Adrenal gland (tissue), 12 donors: ENCODE data around the gene FAM234A. TPM values are rescaled to one million over a fixed set of nuclear protein-coding genes. Genes with fewer than 3 reads are reported as not detected.
A peak's percentile ranks its signal among the peaks of the same experiment; 100 is the strongest.

Experiments
- DNase-seq, 7 donors: peaks; one replicate each; pipeline ENCODE4 v3.0.0-alpha.2; 2019 to 2020
- H3K27ac ChIP-seq, 5 donors: fragments of 200-600 bp; sonication (generic) in 4 of 5; 1 replicate in 3 of 5; 2 replicates in 2 of 5; pipeline versions ENCODE4 v1.5.1 to v1.8.0; 2016 to 2020; ENCODE audit warnings: mild to moderate bottlenecking in 1 of 5
- H3K27me3 ChIP-seq: fragments of 200-600 bp; 2 replicates; pipeline ENCODE4 v1.8.0; 2021
- H3K36me3 ChIP-seq, 2 donors: fragments of 200-600 bp; replicated peaks in 1 of 2; 1 replicate in 1 of 2; 2 replicates in 1 of 2; pipeline versions ENCODE4 v1.5.1 to v1.8.0; 2018 to 2022
- H3K4me1 ChIP-seq, 2 donors: fragments of 200-600 bp; replicated peaks in 1 of 2; 1 replicate in 1 of 2; 2 replicates in 1 of 2; pipeline versions ENCODE4 v1.5.1 to v1.8.0; 2018 to 2021
- H3K4me3 ChIP-seq, 4 donors: fragments of 200-600 bp; sonication (generic) in 3 of 4; one replicate each; pipeline ENCODE4 v1.5.1; 2016 to 2018
- H3K9me3 ChIP-seq, 3 donors: fragments of 200-600 bp; sonication (generic) in 1 of 3; replicated peaks in 1 of 3; 1 replicate in 2 of 3; 2 replicates in 1 of 3; pipeline versions ENCODE4 v1.5.1 to v1.8.0; 2016 to 2021
- POLR2A ChIP-seq, 2 donors: fragments of 450-650 bp; IDR thresholded peaks; one replicate each; pipeline ENCODE4 v1.6.1; 2017; ENCODE audit warnings: antibody characterized with exemption in 2 of 2, mild to moderate bottlenecking in 2 of 2, moderate library complexity in 1 of 2
- WGBS, 4 donors: extraction: QIAGEN DNeasy Blood & Tissue Kit in 2 of 4; methylation state at CpG; one replicate each; pipeline versions ENCODE4 v1.1.5 to v1.1.7; 2013 to 2017; 5-methylcytosine and 5-hydroxymethylcytosine counted together
- intact Hi-C, 2 donors: fragments of 100-400 bp; cut with DNase I; formaldehyde crosslinking; loops; one replicate each; pipeline versions ENCODE4 v1.14.1 to v1.15.0; 2022 to 2023
- polyA plus RNA-seq, 3 donors: library from polyadenylated mRNA; stranded (reverse); fragments of 200-250 nt in 2 of 3; fragments of 350-450 nt in 1 of 3; fragmentation: Illumina TruSeq in 1 of 3; extraction: RNeasy Lipid Tissue Mini Kit (QIAGEN cat#74804) in 1 of 3; gene quantifications; one replicate each; pipeline ENCODE4 v1.2.3, GENCODE V29; 2013 to 2014
- total RNA-seq, 9 donors: library from RNA; depleted of rRNA in 4 of 9; stranded (reverse); fragments of >200 nt in 4 of 9; fragments of 120-200 nt in 1 of 9; fragmentation: NEBNext Ultra II Directional in 1 of 9; extraction: Animal tissue kit (Norgen Biotek cat#: 25700) in 1 of 9; gene quantifications; one replicate each; pipeline versions ENCODE4 v1.1.0 to v1.2.4, GENCODE V29; 2013 to 2023
- TF ChIP-seq, protein P1 (sequence below), 6 experiments: fragments of 450-650 bp in 4 of 6; fragments of 200-600 bp in 2 of 6; sonication (generic) in 1 of 6; IDR thresholded peaks; 1 replicate in 5 of 6; 2 replicates in 1 of 6; pipeline versions ENCODE4 v1.5.1 to v1.8.0; 2016 to 2021; ENCODE audit warnings: antibody characterized with exemption in 6 of 6, mild to moderate bottlenecking in 2 of 6, moderate library complexity in 1 of 6
- donor health status: healthy with polysubstance abuse.
- donor health status: Bipolar disorder and iron deficiency.
- donor health status: DM: yes; HTN: yes; CAD: no.
- donor health status: DM: no; HTN: no; CAD: no.
- donor health status: DM: no; HTN: no; CAD: no.
- donor health status: DM: yes; HTN: yes; CAD: no.

FAM234A gene
- total and polyA plus RNA-seq, 12 donors: 60.2 to 207 (median 97.8) TPM

DNA sequence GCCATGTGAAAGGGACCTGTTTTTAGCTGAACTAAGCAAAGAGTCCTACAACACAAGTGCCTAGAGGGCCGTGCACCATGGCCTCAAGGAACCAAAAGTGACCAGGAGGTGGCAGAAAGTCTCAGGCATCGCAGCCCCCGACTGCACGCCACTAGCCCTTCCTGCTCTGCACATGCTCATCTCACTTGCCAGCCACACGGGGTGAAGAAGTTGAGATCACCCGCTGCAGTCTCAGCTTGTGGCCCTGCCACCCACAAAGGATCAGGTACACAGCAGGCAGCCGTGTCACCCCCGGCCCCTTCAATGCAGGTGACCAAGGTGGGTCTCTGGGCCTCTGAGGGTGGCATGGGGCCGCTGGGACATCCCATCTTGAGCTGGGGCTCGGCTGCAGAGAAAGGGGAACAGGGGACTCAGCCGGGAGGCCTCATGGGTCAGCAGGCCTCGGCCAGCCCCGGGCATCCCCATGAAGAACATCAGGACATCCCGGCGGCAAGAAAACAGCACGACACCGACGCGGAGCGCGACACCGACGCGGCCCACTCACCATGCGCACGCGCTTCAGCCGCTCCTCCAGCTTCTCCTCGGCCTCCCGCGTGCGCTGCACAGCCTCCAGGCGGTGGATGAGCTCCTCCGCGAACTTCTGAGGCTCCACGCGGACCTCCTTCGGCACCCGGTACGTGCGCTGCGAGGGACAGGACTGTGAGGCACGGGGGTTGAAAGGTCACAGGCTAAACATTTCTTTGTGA lies 69.3 kb downstream of the FAM234A start:
- H3K27me3 ChIP-seq: no peaks in the 10 kb centered on the region
- H3K27ac ChIP-seq: no peak overlapping the region
- TF ChIP-seq, protein P1, sequence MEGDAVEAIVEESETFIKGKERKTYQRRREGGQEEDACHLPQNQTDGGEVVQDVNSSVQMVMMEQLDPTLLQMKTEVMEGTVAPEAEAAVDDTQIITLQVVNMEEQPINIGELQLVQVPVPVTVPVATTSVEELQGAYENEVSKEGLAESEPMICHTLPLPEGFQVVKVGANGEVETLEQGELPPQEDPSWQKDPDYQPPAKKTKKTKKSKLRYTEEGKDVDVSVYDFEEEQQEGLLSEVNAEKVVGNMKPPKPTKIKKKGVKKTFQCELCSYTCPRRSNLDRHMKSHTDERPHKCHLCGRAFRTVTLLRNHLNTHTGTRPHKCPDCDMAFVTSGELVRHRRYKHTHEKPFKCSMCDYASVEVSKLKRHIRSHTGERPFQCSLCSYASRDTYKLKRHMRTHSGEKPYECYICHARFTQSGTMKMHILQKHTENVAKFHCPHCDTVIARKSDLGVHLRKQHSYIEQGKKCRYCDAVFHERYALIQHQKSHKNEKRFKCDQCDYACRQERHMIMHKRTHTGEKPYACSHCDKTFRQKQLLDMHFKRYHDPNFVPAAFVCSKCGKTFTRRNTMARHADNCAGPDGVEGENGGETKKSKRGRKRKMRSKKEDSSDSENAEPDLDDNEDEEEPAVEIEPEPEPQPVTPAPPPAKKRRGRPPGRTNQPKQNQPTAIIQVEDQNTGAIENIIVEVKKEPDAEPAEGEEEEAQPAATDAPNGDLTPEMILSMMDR (IDR thresholded peaks at IDR 0.05): no peak
- TF ChIP-seq POLR2A (IDR thresholded peaks at IDR 0.05): no peak
- no peak overlapping the region for H3K4me3 ChIP-seq
- peaks cover 0 to 8% of the 10 kb centered on the region in 2 donors for H3K4me1 ChIP-seq
- intact Hi-C loops: loop anchor here in 1 of 2 donors (10.0 kb wide), 1 partner anchor 191 kb away; no protein-coding TSS in a partner anchor
- H3K36me3 ChIP-seq: peaks cover 0 to 5% of the 10 kb centered on the region in 2 donors
- no peaks in the 10 kb centered on the region for H3K9me3 ChIP-seq
- DNase-seq: peak in 1 of 7 donors; percentile 16
- WGBS, 4 donors: 89 to 96% (median 94%) methylated on average over 34 to 43 of the region's 43 CpGs

DNA sequence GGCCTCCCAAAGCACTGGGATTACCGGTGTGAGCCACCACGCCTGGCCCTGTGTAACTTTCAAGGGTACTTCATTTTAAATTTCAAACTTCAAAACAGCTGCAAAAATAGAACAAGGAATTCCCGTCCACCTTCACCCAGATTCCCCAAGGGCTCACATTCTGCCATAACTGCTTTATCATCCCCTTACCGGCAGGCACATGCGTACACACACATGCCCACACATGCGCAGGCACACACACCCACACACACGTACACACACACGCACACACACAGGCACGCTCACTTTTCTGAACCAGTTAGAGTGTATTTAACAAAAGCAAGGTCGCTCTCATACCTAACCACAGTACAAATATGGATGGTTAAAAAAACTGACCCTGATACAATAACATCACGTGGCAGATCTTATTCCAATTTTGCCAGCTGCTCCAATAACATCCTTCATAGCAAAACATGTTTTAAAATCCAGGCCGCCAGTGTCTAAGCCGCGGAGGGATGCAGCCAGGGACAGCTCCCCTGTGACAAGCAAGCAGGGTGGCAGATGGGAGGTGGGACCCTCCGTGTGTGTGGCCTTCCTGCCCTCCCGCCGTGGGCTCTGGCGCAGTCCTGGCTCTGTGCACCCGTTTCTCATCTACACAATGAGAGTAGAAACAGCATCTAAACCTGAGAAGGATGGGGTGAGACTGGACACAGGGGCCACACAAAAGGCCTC lies 71.5 kb downstream of the FAM234A start:
- Histone ChIP-seq H3K9me3 (no peaks in the 10 kb centered on the region), H3K27ac (peak overlapping the region in 2 of 5 donors; percentile 65 to 74), H3K4me3 (no peak overlapping the region), H3K27me3 (no peaks in the 10 kb centered on the region), H3K36me3 (peaks cover 0 to 5% of the 10 kb centered on the region in 2 donors), H3K4me1 (peaks cover 0 to 8% of the 10 kb centered on the region in 2 donors)
- no peak for TF ChIP-seq POLR2A (IDR thresholded peaks at IDR 0.05)
- TF ChIP-seq, protein P1 (IDR thresholded peaks at IDR 0.05): no peak
- peak in 5 of 7 donors; percentile 34 to 67 (median 50) for DNase-seq
- 60 to 78% (median 73%) methylated on average over 16 to 19 of the region's 19 CpGs for WGBS, 4 donors
- intact Hi-C loops: loop anchor here in 1 of 2 donors (10.0 kb wide), 1 partner anchor 189 kb away; no protein-coding TSS in a partner anchor

DNA sequence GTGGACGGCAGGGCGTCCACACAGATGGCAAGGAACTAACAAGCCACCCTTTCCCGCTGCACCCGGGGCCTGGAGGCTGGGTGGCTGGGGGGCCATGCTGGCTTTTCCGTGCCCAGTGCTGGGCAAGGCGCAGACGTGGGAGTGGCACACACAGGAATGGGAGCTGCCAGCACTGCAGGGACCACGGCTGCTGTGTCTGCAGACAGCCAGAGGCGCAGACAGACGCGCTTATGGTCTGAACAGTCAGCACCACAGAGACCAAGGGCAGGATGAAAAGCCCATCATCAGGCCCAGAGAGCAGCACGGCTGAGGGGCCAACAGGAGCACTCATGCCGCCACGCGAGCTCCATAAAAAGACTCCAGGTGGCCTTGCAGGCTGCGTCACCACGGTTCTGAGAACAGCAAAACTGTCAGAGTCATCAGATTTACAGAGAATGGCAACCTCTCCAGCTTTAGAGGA lies 72.3 kb downstream of the FAM234A start:
- peaks cover 0 to 8% of the 10 kb centered on the region in 2 donors for H3K36me3 ChIP-seq
- intact Hi-C loops: loop anchor here in 1 of 2 donors (10.0 kb wide), 1 partner anchor 188 kb away; no protein-coding TSS in a partner anchor
- peak; percentile 33 to 74 (median 48) for DNase-seq
- H3K4me1 ChIP-seq: peaks cover 0 to 8% of the 10 kb centered on the region in 2 donors
- TF ChIP-seq, protein P1 (IDR thresholded peaks at IDR 0.05): no peak
- TF ChIP-seq POLR2A (IDR thresholded peaks at IDR 0.05): no peak
- peak overlapping the region in 2 of 5 donors; percentile 65 to 74 for H3K27ac ChIP-seq
- H3K27me3 ChIP-seq: no peaks in the 10 kb centered on the region
- H3K9me3 ChIP-seq: no peaks in the 10 kb centered on the region
- WGBS, 4 donors: 73 to 88% (median 78%) methylated on average over 11 to 17 of the region's 17 CpGs
- H3K4me3 ChIP-seq: no peak overlapping the region
